Ovary (tissue), 3 donors: Measurements from ENCODE around the gene TREML4.

Source experiments
- CTCF ChIP-seq, 3 donors: fragments of 450-650 bp in 2 of 3; fragments of 200-600 bp in 1 of 3; IDR thresholded peaks; one replicate each; pipeline versions ENCODE4 v1.5.1 to v1.8.0; 2016 to 2022; ENCODE audit warnings: antibody characterized with exemption in 3 of 3, mild to moderate bottlenecking in 1 of 3
- EP300 ChIP-seq: sonication (generic); formaldehyde crosslinking; IDR thresholded peaks from one replicate; pipeline ENCODE4 v1.6.1; 2017; ENCODE audit warnings: antibody characterized with exemption
- POLR2A ChIP-seq: fragments of 450-650 bp; IDR thresholded peaks from one replicate; pipeline ENCODE4 v1.6.1; 2017; ENCODE audit warnings: antibody characterized with exemption, mild to moderate bottlenecking, moderate library complexity
- donor health status: DM: no; HTN: no; CAD: no.

GRCh38 chr6:41237128-41237527, 9.0 kb downstream of the TREML4 start:
- TF ChIP-seq CTCF (IDR thresholded peaks at IDR 0.05) = no peak
- TF ChIP-seq POLR2A = no peak
- no peak for TF ChIP-seq EP300
